Effector CD8-positive, alpha-beta T cell (primary cell): Measurements from ENCODE around the gene CARD10.

ENCODE experiments used
- DNase-seq: peaks from one replicate; lab custom pipeline; 2025; lab: John Stamatoyannopoulos, UW

CARD10 gene

GRCh38 chr22:37502342-37503182, 16.7 kb downstream of the CARD10 start:
- DNase-seq: no peak

GRCh38 chr22:37501610-37502341, 17.4 kb downstream of the CARD10 start:
- DNase-seq: no peak

GRCh38 chr22:37500745-37501609, 18.2 kb downstream of the CARD10 start:
- no peak for DNase-seq

DNA sequence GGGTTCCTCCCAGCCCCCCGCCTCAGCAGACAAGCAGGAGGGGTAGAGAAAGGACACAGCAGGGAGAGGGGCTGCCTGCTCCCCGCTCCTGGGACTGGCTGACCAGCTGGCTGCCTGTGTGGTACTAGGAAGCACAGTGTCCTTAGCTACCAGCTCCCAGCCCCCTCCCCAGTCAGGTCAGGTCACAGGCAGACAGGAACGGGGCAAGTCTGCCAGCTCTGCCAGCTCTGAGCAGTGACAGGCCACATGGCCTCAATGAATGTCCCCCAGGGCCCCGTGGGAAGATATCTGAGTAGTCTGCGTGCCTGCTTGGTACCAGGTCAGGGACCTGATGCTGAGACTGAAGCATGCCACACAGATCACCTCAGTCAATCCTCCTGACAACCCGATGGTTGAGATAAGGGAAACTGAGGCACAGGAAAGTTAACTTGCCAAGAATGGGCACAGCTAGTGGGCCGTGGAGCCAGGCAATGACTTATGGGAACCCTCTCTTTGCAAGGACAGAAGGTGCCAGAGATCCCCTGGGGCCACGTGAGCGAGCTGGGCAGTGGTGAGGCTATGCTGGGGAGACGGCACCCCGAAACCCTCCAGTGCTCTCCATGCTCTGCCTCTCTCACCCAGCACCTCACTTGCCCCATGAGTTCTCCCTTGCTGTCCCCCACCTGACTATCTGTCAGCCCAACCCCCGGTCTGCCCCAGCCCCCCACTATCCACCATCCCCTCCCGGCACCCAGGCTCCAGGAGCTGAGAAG, 19.2 kb downstream of the CARD10 start:
- no peak for DNase-seq

- no peak for DNase-seq
Observed at GRCh38 chr22:37499027-37499707, 20.0 kb downstream of the CARD10 start.

DNA sequence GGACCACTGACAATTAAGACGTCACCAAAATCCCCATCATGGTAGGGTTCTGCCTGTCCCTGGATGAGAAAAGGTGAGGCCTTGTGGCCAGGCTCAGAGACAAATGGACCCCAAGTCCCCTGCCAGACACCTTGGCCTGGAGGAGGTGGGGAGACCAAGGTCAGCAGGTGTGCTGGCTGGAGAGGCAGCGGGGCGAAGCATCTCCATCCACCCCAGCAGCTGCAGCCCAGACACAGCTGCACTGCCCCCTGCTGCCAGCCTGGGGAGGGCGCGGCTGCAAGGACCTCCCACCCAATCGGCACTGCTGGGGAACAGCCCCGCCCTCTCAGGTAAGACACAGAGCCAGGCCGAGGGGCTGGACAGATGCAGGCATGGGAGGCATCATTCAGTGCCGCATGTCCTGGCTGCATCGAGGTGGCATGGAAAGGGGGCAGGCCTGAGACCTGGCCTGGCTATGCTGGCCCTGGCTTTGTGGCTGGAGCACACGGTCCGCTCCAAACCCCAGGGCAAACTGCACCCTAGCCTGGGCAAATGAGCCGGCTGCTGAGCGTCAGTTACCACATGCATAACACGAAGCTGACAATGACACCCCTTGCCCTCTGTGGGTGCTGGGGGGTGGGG, 20.8 kb downstream of the CARD10 start:
- peak; percentile 55 for DNase-seq

- no peak for DNase-seq
Observed at GRCh38 chr22:37497062-37497599, 22.1 kb downstream of the CARD10 start.

DNA sequence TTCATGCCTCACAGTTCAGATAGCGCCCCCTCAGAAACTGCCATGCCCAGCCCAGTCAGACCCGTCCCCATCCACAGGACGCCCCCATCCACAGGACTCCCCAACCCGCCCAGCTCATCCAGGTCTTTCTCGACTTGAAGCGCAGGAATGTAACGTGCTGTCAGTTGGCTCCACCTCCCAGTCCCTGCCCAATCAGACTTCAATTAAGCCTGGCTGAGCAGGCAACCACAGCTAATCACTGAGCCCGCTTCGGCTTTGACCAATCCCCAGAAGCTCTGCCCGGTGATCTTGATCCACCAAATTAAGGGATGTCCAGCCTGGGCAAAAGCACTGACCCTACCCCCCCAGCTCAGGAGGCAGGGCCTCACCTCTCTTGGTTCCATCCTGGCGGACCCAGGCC, 22.6 kb downstream of the CARD10 start:
- DNase-seq: no peak

DNA sequence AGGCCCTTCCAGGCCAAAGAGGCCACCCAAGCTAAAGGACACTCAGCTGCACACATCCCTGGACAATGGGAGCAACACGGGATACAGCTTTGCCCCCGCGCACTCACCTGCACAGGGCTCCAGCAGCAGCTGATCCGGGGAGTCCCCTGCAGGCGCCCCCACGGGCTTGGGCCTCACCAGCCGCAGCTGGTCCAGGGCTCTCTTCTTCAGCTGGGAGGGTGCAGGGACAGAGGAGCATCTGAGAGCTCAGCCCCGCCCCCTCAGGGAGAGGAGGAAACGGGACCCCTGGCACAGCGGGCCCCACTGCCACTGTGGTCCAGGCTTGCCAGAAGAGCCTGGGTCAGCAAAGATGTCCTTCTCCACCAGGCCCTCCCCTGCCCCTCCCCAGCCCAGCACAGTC, 25.2 kb downstream of the CARD10 start:
- no peak for DNase-seq

- peak; percentile 13 for DNase-seq
Observed at GRCh38 chr22:37492428-37493344, 26.5 kb downstream of the CARD10 start.

DNA sequence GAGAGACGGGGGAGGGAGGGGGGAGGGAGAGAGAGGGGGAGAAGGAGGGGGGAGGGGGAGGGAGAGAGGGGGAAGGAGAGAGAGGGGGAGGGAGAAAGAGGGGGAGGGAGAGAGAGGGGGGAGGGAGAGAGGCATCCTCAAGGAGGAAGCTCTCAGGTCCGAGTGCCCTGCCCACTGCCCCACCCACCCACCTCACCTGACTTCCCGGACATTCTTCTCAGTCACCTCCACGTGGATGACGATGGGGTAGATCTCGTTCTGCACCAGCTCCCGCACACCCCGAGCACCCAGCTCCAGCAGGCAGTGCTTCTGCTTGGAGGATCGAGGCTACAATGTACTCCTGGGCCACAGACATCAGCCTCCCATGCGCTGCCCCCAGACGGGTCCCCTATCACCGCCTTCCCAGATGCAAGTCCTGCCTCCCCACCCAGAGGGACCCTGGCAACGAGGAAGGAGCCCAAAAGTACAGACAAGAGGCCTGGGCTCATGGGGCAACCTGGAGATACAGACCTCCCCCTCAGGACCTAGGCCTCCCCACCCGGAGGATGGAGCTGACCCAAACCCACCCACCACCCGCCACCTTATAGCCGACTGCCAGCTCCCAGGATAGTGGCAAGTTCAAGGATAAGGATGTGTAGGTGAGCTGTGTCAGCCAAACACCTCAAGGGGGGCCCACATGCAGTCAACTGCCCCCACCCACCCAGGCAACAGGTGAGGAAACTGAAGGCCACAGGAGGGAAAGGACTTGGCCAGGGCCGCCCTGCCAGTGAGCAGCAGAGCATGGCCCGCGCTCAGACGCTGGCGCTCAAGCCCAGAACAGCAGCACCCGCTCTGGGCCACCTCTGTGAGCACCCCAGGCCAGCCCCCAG, 27.4 kb downstream of the CARD10 start:
- DNase-seq: no peak

DNA sequence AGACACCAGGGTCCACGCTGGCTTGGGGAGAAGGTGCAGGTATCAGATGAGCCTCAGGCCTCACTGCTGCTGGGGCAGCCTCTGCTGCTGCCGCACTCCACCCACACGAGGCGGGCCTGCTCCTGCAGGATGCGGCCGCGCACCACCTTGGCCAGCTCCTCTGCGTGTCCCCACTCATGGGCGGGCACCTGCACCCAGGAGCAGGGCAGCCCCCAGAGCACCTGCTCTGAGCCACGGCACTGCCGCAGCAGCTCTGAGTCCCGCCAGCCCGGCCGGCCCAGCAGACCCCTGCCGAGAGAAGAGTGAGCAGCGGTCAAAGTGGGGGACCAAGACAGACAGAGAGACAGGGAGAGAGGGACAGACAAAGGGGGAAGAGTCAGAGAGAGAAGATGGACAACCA, 28.1 kb downstream of the CARD10 start:
- DNase-seq: no peak

DNA sequence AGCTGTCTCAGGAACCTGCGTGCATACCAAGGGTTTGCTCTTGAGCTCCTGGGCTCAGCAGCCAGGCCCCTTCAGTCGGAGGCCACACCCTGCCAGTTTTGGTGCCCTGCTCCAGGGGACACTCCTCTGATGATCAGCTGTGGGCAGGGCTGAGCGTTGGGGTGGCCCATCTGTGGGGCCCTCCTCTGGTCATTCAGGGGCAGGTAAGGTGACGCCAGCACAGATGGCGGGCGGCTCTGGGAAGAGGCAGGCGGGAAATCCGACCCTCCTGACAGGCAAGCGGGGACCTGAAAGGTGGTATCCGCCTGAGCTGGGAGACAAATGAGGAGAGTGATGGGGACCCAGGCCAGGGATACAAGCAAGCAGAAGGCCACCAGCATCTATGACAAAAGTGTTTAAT, 29.2 kb downstream of the CARD10 start:
- no peak for DNase-seq

DNA sequence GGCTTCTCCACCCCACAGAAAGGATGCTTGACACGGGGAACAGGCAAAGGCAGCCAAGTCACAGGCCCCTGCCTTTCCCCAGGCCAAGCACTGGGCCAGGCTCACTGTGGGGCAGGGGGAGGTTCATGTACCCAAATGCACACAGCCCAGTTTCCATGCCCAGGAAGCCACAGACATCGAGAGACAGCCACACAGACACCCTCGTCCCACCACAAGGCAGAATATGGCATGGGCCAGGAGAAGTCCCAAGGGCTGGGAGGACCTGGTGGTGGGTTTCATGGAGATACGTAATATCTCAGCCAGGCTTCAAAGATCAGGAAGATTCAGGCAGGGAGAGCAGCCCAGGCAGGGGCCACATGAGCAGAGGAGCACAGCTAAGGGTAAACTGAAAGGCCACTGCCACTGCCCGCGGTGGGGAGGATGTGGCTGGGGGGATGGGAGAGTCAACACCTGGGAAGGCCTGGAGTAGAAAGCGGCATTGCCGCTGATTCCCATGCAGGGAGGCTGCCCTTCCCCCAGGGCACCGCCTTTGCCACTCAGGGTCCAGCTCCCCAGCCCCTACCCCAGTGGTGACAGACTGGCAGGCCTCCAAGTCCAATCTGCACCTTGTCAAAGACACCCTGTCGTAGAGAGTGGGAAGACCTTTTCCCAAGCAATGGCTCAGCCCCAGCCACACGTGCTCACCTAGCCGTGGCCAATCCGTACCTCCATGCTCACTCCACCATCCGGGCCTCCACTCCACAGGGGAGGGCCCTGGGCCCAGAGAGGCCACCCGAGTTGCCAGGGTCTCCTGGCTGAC, 30.7 kb downstream of the CARD10 start:
- DNase-seq: no peak

- no peak for DNase-seq
Observed at GRCh38 chr22:37487571-37487970, 31.6 kb downstream of the CARD10 start.

DNA sequence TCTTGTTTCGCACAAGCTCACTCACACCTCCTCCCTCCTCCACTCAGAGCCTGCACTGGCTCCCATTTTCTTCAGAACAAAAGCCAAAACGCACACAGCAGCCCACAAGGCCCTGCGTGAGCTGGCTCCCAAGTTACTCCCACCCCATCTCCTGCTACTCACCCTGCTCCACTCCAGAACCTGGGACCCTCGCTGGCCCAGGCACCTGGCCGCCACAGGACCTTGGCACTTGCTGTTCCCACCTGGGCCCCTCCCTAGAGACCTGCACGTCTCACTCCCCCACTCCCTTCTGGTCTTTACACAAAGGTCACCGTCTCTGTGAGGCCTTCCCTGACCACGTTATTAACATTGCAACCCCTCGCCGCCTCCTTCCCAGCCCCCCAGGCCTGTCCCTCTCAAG, 32.1 kb downstream of the CARD10 start:
- no peak for DNase-seq

DNA sequence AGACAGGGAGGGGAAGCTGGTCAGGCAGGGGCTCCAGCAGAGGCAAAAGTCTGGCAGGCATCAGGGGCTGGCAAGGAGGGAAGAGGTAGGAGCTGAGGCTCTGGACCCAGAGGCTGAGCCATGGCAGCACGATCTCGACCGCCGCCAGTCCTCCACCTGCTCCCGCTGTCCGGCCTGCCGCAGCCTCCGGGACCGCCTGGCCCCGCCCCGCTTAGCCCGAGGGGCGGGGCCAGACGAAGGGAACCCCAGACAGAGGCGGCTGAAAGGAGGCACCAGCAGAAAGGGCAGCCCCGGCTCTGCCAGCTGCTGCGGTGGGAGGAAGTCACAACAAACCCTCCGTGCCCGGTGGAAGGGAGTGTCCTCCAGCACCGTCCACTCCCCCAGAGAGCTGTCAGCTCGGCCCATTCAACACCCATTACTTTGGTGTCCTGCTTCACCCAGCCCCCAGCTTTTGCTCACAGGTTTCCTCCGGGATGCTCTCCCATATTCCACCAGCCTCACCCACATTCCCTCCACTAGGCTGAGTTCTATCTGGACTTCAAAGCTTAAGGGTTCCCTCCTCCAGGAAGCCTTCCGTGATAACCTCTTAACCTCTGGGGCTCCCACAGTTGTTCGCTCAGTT, 32.9 kb downstream of the CARD10 start, which contains the start of gene MFNG:
TSS of gene MFNG (minus strand) at position 161 of the 622 bp plus-strand sequence. CDS start 207 bp downstream, outside the sequence.
- DNase-seq: peak; percentile 56
